Endothelial cell of umbilical vein (primary cell): Measurements from ENCODE around the gene INSL6. TPM values are rescaled to one million over a fixed set of nuclear protein-coding genes. Genes with fewer than 3 reads are reported as not detected.

Experiments used
- BruUV-seq: library from RNA; stranded (reverse); fragments of 400-500 nt; replicated peaks from 2 replicates; lab custom pipeline; 2021; lab: Mats Ljungman, UMichigan
- CTCF ChIA-PET: fragments of 300-600, 350-600 bp; sonication (Branson Sonifier 250); formaldehyde crosslinking; loops from one replicate; lab custom pipeline; 2021; ENCODE audit warnings: antibody characterized with exemption, inconsistent platforms; lab: Charles Lee
- POLR2A ChIA-PET: fragments of 300-600, 350-600 bp; sonication (Branson Sonifier 250); formaldehyde crosslinking; loops from one replicate; lab custom pipeline; 2021; ENCODE audit warnings: antibody characterized with exemption, inconsistent platforms; lab: Charles Lee
- DNase-seq: peaks from one replicate; pipeline ENCODE4 v3.0.0-alpha.2; 2011; ENCODE audit warnings: low read depth, low spot score
- FAIRE-seq: peaks from 2 replicates; lab custom pipeline; 2011; peaks lifted over from hg19 to GRCh38; lab: Jason Lieb, UNC
- H2AFZ ChIP-seq: 2 replicates; pipeline ENCODE4 v1.6.0; 2012; ENCODE audit warnings: low read depth, low read length, control low read depth, inconsistent platforms
- H3K27ac ChIP-seq: 2 replicates; pipeline ENCODE4 v1.5.1; 2011; ENCODE audit warnings: low read depth, mild to moderate bottlenecking, control low read depth, low read length, moderate library complexity; ENCODE audit not compliant: insufficient read depth
- H3K27me3 ChIP-seq, 2 experiments: 2 replicates each; pipeline versions ENCODE4 v1.6.0 to v1.6.1; 2011; ENCODE audit warnings: low read length in 2 of 2, mixed read lengths in 1 of 2; ENCODE audit not compliant: control insufficient read depth in 2 of 2, insufficient read depth in 2 of 2
- H3K36me3 ChIP-seq, 2 experiments: 2 replicates in 1 of 2; 3 replicates in 1 of 2; pipeline ENCODE4 v1.5.1; 2011; ENCODE audit warnings: low read length in 2 of 2, mild to moderate bottlenecking in 1 of 2, moderate library complexity in 1 of 2; ENCODE audit not compliant: control insufficient read depth in 2 of 2, insufficient read depth in 2 of 2; ENCODE audit errors: extremely low read depth in 1 of 2
- H3K4me1 ChIP-seq: 3 replicates; pipeline ENCODE4 v1.5.1; 2011; ENCODE audit warnings: mild to moderate bottlenecking, low read length; ENCODE audit not compliant: control insufficient read depth, insufficient read depth; ENCODE audit errors: extremely low read depth
- H3K4me2 ChIP-seq: 2 replicates; pipeline ENCODE4 v1.6.1; 2011; ENCODE audit warnings: low read length, control low read depth, mixed read lengths; ENCODE audit not compliant: insufficient read depth
- H3K4me3 ChIP-seq, 3 experiments: fragments of 200-600 bp in 1 of 3; sonication (generic), shearing (Covaris generic) in 1 of 3; replicated peaks in 1 of 3; 2 replicates each; pipeline ENCODE4 v1.5.1; 2011 to 2016; ENCODE audit warnings: control low read depth in 3 of 3, low read length in 3 of 3, mild to moderate bottlenecking in 2 of 3, inconsistent platforms in 1 of 3, low read depth in 1 of 3, moderate library complexity in 1 of 3; ENCODE audit not compliant: insufficient read depth in 1 of 3
- H3K79me2 ChIP-seq: 2 replicates; pipeline ENCODE4 v1.6.0; 2012; ENCODE audit warnings: low read length, inconsistent platforms; ENCODE audit not compliant: control insufficient read depth, insufficient read depth
- H3K9ac ChIP-seq: replicated peaks from 2 replicates; pipeline ENCODE3; 2011; ENCODE audit warnings: low read length, control low read depth; ENCODE audit not compliant: insufficient read depth; ENCODE audit errors: extremely low read depth
- H3K9me1 ChIP-seq: replicated peaks from 3 replicates; pipeline ENCODE4 v1.6.0; 2011; ENCODE audit warnings: mild to moderate bottlenecking, low read length; ENCODE audit not compliant: control insufficient read depth, insufficient read depth; ENCODE audit errors: extremely low read depth
- H3K9me3 ChIP-seq: replicated peaks from 2 replicates; pipeline ENCODE4 v1.5.1; 2012; ENCODE audit warnings: low read length, inconsistent platforms; ENCODE audit not compliant: control insufficient read depth, insufficient read depth
- H4K20me1 ChIP-seq: replicated peaks from 2 replicates; pipeline ENCODE3; 2011; ENCODE audit warnings: mild to moderate bottlenecking, low read length; ENCODE audit not compliant: control insufficient read depth, insufficient read depth; ENCODE audit errors: extremely low read depth
- CTCF ChIP-seq, 2 donors: IDR thresholded peaks; 1 replicate in 1 of 2; 2 replicates in 1 of 2; pipeline ENCODE4 v1.5.1; 2011; ENCODE audit warnings: low read length in 2 of 2, mild to moderate bottlenecking in 2 of 2, moderate library complexity in 2 of 2, control low read depth in 1 of 2, inconsistent platforms in 1 of 2, low read depth in 1 of 2; ENCODE audit not compliant: insufficient read depth in 1 of 2; ENCODE audit errors: extremely low read depth in 1 of 2
- EZH2 ChIP-seq: IDR thresholded peaks from 2 replicates; pipeline ENCODE4 v1.6.1; 2012; ENCODE audit warnings: borderline replicate concordance, low read depth, mild to moderate bottlenecking, moderate library complexity, low read length, inconsistent platforms; ENCODE audit not compliant: severe bottlenecking
- FOS ChIP-seq: IDR thresholded peaks from 2 replicates; pipeline ENCODE4 v1.6.1; 2011; ENCODE audit warnings: mild to moderate bottlenecking, low read length, moderate library complexity, borderline replicate concordance; ENCODE audit not compliant: insufficient read depth
- GATA2 ChIP-seq: IDR thresholded peaks from 2 replicates; pipeline ENCODE4 v1.7.0; 2011; ENCODE audit warnings: low read depth, mild to moderate bottlenecking, moderate library complexity, mixed read lengths, low read length; ENCODE audit not compliant: insufficient read length, insufficient read depth
- JUN ChIP-seq: IDR thresholded peaks from 2 replicates; pipeline ENCODE4 v1.6.1; 2011; ENCODE audit warnings: borderline replicate concordance, low read depth; ENCODE audit not compliant: insufficient read length, insufficient read depth
- MAX ChIP-seq: IDR thresholded peaks from 2 replicates; pipeline ENCODE4 v1.6.1; 2011; ENCODE audit not compliant: insufficient read depth, insufficient read length
- MYC ChIP-seq: IDR thresholded peaks from one replicate; pipeline ENCODE4 v1.6.1; 2011; ENCODE audit warnings: mild to moderate bottlenecking, low read depth, low read length
- POLR2A ChIP-seq: IDR thresholded peaks from 2 replicates; pipeline ENCODE4 v1.6.1; 2012; ENCODE audit warnings: low read depth, mild to moderate bottlenecking, control low read depth, low read length
- POLR2AphosphoS5 ChIP-seq: IDR thresholded peaks from 2 replicates; pipeline ENCODE4 v1.6.1; 2012; ENCODE audit warnings: low read depth, mild to moderate bottlenecking, control low read depth, low read length, moderate library complexity; ENCODE audit not compliant: insufficient read depth
- dilution Hi-C: fragments of 300-500 bp; cut with MboI; formaldehyde crosslinking; loops from one replicate; pipeline ENCODE4 v1.15.0; 2019; ENCODE audit warnings: low sequenced_read_pairs; ENCODE audit not compliant: extremely low pct_ligation_motif_present
- intact Hi-C: fragments of 100-400 bp; cut with micrococcal nuclease; formaldehyde crosslinking; loops from one replicate; pipeline ENCODE4 v1.10.0; 2022
- polyA plus RNA-seq, 4 experiments: library from polyadenylated mRNA; depleted of rRNA in 3 of 4; stranded (reverse) in 3 of 4; unstranded in 1 of 4; fragments of >200 nt; gene quantifications; 2 replicates each; pipeline versions ENCODE4 v1.2.1 to v1.2.3, GENCODE V29; 2011 to 2012; ENCODE audit warnings: missing spikeins in 1 of 4
- total RNA-seq: library from RNA; stranded (reverse); gene quantifications from 2 replicates; pipeline ENCODE4 v1.2.3, GENCODE V29; 2021

The INSL6 gene
- total and polyA plus RNA-seq, 2 donors (not counting 3 experiments of a cell fraction or from before 2014, with no cell fraction given), result not detected

- peaks cover 16 to 23% of the 10 kb centered on the region in 2 experiments for H3K27me3 ChIP-seq
- H3K9me1 ChIP-seq, result no peaks in the 10 kb centered on the region
- FAIRE-seq (no peak), DNase-seq (no peak)
- no peak overlapping the region for H3K4me2 ChIP-seq
- intact Hi-C loops, result no loop called here
- TF ChIP-seq FOS, result no peak
- no peak for TF ChIP-seq GATA2
- H3K4me1 ChIP-seq, result no peaks in the 10 kb centered on the region
- BruUV-seq, result no TSS peak
- H3K79me2 ChIP-seq, result no peaks in the 10 kb centered on the region
- H3K9ac ChIP-seq, result no peak overlapping the region
- H2AFZ ChIP-seq, result no peak overlapping the region
- no peak overlapping the region for H3K27ac ChIP-seq
- dilution Hi-C loops, result no loop called here
- no peaks in the 10 kb centered on the region for H3K9me3 ChIP-seq
- no peaks in the 10 kb centered on the region for H4K20me1 ChIP-seq
- H3K4me3 ChIP-seq, result no peak overlapping the region
- CTCF ChIA-PET, result no interaction called here
- POLR2A ChIA-PET, result no interaction called here
- no peaks in the 10 kb centered on the region for H3K36me3 ChIP-seq
Observed at GRCh38 chr9:5230554-5230953, 45.1 kb upstream of the INSL6 start.

- H3K27me3 ChIP-seq, result peaks cover 2 to 3% of the 10 kb centered on the region in 2 experiments
- H3K27ac ChIP-seq, result no peak overlapping the region
- no peaks in the 10 kb centered on the region for H3K9me1 ChIP-seq
- no peak overlapping the region for H3K4me3 ChIP-seq
- H3K4me2 ChIP-seq, result no peak overlapping the region
- intact Hi-C loops, result no loop called here
- dilution Hi-C loops, result no loop called here
- ChIA-PET POLR2A (no interaction called here), CTCF (no interaction called here)
- H3K4me1 ChIP-seq, result no peaks in the 10 kb centered on the region
- H4K20me1 ChIP-seq, result no peaks in the 10 kb centered on the region
- H3K36me3 ChIP-seq, result no peaks in the 10 kb centered on the region
- H2AFZ ChIP-seq, result no peak overlapping the region
- no peak overlapping the region for H3K9ac ChIP-seq
- no TSS peak for BruUV-seq
- FAIRE-seq (no peak), DNase-seq (no peak)
- TF ChIP-seq POLR2A (no peak), EZH2 (no peak), FOS (no peak), POLR2AphosphoS5 (no peak), MAX (no peak), GATA2 (no peak), CTCF (IDR thresholded peaks at IDR 0.05; ENCODE audit: extremely low read depth in 1 of 2, insufficient read depth in 1 of 2, low read depth in 1 of 2, low read length in 2 of 2) (no peak), JUN (no peak), MYC (no peak)
- no peaks in the 10 kb centered on the region for H3K79me2 ChIP-seq
- no peaks in the 10 kb centered on the region for H3K9me3 ChIP-seq
Observed at GRCh38 chr9:5205071-5205470, 19.6 kb upstream of the INSL6 start.
